ENCODE results near the gene BFSP1. TPM values are rescaled to one million over a fixed set of nuclear protein-coding genes. Genes with fewer than 3 reads are reported as not detected.

Gene BFSP1
- polyA plus RNA-seq (2013, experiment 1 of 2; ENCODE audit: insufficient read length), result 0.57 TPM
- 1.1 TPM for polyA plus RNA-seq (2013, experiment 2 of 2; ENCODE audit: insufficient read length)

DNA sequence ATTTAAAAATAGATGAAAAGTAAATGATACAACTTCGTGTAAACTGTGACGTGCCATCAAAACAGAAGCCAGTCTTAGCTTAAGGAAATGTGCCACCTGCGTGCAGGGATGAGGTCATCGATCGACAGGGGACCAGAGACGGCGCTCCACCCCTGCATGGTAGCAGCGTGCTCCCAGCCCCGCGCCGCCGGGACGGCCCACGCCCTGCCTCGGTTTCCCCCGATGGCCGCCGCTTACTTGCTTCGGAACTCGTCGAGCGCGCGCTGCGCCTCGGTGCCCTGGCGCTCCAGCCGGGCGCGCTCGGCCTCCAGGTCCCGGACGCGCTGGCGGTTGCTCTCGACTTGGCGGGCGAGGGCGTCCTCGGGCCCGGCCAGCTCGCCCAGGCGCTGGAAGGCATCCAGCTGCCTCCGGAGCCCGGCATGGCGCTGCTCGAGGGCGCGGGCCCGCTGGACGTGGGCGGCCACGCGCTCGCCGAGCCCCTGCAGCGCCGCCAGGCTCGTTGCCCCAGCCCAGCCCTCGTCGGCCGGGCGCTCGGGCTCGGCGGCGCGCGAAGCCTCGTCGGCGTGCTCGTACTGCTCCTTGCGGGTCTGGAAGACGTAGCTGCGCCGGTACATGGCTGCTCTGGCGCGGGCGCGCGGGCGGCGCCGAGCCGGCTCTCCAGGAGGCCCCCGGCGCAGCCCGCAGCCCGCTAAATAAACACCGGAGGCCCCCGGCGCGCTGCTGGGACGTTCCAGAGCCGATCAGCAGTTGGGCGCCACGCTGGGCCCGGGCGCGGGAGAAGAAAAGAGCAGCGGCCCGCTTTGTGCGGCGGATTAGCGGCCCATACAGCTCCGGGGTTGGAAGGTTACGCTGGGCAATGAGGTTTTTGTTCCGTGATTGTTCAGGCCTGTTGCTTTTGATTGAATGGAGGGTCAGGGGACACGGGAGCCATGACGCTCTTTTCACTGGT, at the start of gene BFSP1:
BFSP1 (minus strand) TSS at position 664 of the 949 bp plus-strand sequence; CDS start at position 614, 50 bp downstream.
- peak; percentile 65 for DNase-seq

DNA sequence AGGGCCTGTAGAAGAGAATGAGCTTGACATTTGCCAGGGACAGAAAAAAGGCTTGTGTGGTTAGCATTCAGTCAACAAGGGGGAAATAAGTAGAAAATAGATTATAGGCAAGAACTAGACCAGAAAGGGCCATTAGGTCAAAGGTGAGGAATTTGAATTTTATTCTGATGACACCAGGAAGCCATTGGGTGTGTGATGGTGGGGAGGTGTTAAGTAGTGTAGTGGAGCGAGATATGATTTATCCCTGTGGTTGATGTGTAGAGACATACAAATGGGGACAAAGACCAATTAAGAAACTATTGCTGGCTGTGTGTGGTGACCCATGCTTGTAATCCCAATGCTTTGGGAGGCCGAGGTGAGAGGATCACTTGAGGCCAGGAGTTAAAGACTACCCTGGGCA, 49.7 kb upstream of the BFSP1 start:
- no peak for DNase-seq

DNA sequence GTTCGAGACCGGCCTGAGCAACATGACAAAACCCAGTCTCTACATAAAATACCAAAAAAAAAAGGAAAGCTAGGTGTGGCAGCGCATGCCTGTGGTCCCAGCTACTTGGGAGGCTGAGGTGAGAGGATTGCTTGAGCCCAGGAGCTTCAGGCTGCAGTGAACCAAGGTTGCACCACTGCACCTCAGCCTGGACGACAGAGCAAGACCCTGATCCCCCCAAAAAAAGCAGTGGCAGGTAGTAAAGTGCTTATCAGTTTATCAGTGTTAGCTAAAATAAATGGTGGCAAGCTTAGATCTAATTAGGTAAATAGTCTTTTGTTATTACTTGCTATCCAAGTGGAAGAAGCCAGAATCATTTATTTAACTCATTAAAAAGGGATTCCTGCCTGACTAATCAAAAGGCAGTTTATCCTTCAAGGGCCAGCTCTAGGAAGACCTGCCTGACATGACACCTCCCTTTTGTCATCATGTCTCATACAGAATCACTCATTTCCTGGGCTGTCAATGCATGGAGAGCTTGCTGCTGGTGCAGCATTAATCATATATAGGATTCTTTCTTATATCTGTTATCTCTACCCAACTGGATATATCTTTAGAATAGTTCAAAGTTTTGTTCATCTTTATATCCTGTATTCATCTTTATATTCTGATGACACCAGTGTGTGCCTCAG, 48.3 kb upstream of the BFSP1 start:
- no peak for DNase-seq

- no peak for DNase-seq
Observed at GRCh38 chr20:17576215-17576614, 45.0 kb upstream of the BFSP1 start.

DNA sequence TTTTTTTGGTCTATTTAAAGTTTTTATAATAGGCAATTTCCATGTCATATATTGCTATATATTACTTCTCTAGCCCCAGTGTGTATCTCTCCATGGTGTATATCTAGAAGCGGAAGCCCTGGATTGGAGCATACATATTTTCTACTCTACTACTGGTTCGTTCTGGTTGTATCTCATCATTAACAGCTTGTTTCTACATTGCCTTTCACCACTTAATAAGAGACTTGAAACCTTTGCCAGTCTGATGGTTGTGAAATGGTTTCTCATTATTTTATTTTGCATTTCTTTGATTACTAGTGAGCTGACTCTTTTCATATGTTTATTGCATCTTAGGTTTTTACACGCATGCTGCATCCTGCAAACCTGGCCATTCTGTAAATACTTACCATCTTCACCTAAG, 42.3 kb upstream of the BFSP1 start:
- DNase-seq, result no peak

DNA sequence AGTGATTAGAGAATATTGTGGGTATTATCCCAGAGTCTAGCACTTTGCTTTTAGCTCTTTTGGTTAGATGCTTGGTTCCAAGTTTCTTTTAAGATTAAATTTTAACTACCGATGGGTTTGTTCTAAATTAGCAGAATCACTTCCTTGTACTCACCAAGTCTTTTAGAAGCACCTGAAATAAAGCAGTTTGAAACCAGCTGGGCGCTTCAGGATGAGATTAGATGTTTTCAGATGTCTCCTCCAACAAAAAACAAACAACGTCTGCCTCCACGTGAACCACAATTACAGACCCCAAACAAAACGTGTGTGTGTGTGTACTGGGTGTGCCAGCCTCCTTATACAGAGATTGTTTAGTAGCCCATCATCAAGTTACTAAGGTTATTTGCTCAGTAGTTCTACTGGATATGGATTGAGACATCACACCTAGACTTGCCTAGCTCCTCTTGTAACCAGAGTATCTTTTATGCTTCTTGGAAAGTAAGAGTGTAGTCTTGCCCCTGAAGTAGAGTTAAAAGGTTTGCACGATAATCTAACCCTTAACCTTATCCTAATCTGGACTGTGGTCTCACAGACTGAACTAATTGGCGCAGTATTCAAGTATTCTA, 41.0 kb upstream of the BFSP1 start:
- DNase-seq, result no peak

GRCh38 chr20:17571153-17571527, 40.0 kb upstream of the BFSP1 start:
- peak; percentile 20 for DNase-seq

- DNase-seq, result peak; percentile 46
Observed at GRCh38 chr20:17570347-17571152, 39.4 kb upstream of the BFSP1 start.

- DNase-seq, result peak; percentile 99
Observed at GRCh38 chr20:17569616-17570346, 38.6 kb upstream of the BFSP1 start, which contains the start of gene DSTN. DSTN (plus strand) TSS chr20:17570075; CDS start chr20:17570209, 134 bp downstream.

DNA sequence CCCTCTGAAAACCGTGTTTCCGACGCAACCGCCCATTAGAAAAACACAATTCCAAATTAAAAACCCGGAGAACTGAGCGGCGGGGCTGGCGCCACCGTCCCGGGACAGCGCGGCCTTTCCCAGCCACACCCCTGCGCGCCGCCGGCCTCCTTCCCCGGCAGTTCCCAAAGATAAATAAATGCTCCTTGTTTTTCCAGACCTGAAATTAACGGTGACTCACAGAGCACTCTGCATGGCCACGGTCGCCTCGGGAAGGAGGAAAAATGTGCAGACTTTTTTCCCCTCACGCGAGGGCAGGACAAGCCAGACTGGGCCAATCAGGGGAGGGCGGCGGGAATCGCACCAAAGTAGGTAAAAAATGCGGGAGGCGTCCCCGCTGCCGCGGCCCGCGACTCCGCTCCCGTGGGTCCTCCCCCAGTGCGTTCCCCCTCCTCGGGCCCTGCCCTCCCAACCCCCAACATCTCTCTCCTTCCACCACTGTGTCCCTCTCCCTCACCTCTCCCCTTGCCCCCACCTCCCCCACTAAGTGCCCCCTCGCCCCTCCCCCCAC, 37.9 kb upstream of the BFSP1 start:
- DNase-seq, result peak; percentile 100

GRCh38 chr20:17568045-17568788, 37.0 kb upstream of the BFSP1 start:
- DNase-seq, result no peak

- DNase-seq, result no peak
Observed at GRCh38 chr20:17566345-17566744, 35.2 kb upstream of the BFSP1 start.

DNA sequence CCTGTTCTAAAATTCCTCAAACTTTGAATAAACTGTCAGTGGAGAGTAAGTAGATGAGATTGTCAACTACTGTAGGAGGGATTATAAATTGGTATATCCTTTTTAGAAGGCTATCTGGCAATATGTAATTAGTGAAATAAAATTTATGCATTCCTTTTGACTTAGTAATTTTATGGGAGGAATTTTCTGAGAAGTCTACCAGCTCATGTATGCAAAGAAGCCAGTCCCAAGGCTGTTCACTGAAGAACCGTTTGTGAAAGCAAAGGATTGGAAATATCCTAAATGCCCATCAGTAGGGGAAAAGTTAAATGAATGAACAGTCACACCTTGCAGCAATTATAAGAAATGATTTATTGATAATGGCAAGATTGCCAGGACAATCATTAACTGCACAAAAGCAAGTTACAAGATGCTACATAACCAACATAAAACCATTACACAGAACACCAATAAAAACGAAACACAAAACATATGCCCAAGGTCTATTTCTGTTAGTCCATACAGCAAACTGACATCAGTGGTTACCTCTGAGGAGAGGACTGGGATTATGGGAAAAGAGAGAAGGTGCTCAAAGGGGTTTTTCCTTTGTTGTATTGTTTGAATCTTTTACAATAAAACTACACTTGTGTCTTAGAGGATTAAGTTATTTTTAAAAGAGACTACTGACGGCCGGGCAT, 34.1 kb upstream of the BFSP1 start:
- DNase-seq, result peak; percentile 69

- peak; percentile 96 for DNase-seq
Observed at GRCh38 chr20:17562804-17563305, 31.7 kb upstream of the BFSP1 start.

DNA sequence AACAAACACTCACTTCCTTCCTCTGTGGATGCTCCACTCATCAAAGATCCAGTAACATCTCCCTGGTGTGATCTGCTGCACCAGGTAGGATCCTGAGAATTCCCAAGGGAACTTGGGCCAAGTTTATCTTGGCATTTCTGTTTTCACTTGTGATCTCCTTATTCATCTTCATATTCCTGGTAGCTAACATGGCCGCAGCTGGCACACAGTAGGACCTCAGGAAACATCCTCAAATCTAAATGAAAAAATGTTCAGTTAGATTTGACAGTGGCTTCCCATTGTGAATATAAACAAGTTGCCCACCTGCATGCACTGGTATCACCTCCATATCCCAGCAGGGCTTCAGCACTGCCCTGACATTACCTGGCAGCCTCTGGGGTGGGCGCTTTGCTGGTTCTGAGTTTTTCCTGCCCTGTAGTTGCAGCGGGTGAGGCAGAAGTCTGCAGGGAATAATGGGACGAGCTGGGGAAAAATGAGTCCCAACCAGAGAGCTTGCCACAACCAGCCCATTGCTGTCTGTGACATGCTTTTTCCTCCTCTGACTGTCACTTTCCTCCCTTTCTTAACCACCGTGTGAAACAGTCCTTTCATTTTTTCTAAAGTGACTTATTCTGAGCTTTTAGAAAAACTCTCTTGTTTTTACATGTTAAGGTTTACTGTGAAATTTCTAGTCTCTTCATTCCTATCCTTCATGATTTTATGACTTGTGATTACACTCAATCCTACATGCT, 29.3 kb upstream of the BFSP1 start:
- no peak for DNase-seq

DNA sequence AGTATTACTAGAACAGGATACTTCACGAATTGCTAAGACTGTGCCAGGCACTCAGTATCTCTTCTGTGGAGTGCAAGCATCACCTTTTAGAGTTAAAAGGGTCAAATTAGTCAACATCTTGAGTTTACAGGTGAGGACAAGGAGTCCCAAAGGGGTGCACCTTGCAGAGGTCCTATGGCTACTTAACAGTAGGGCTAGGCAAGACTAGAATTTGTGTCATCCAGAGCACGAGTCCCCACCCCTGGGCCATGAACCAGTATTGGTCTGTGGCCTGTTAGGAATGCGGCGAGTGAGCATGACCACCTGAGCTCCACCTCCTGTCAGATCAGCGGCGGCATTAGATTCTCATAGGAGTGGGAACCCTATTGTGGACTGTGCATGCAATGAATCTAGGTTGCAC, 28.2 kb upstream of the BFSP1 start:
- DNase-seq, result no peak

GRCh38 chr20:17558941-17559304, 27.7 kb upstream of the BFSP1 start:
- DNase-seq, result no peak

GRCh38 chr20:17558154-17558940, 27.2 kb upstream of the BFSP1 start:
- DNase-seq, result peak; percentile 80

Data from fibroblast of skin of scalp (primary cell).